HG03108 (cell line): Measurements from ENCODE around the gene SIGLEC11.
"Not testable (repeated sequence)": the region's sequence is repeated elsewhere in the genome, so short reads cannot be mapped to it uniquely, and the experiment has no call there.

ENCODE experiments used
- ATAC-seq: cut with Tn5 transposase; IDR thresholded peaks from one replicate; pipeline ENCODE4 v1.9.1; 2021; ENCODE audit warnings: moderate library complexity; ENCODE audit not compliant: unreplicated experiment

SIGLEC11 gene

GRCh38 chr19:49960980-49961379, at the start of gene SIGLEC11:
SIGLEC11 (minus strand) TSS chr19:49961172; CDS start chr19:49961081, 91 bp downstream.
- not testable (repeated sequence) for ATAC-seq

- ATAC-seq, result no peak
Measured at GRCh38 chr19:50008532-50008931, 47.6 kb upstream of the SIGLEC11 start.

- no peak for ATAC-seq
Measured at GRCh38 chr19:50007947-50008346, 47.0 kb upstream of the SIGLEC11 start.

- ATAC-seq, result no peak
Measured at GRCh38 chr19:50007170-50007569, 46.2 kb upstream of the SIGLEC11 start.

- ATAC-seq, result no peak
Measured at GRCh38 chr19:50005428-50005827, 44.5 kb upstream of the SIGLEC11 start.

GRCh38 chr19:50003810-50004419, 42.9 kb upstream of the SIGLEC11 start:
- peak; percentile 37 for ATAC-seq

- ATAC-seq, result no peak
Measured at GRCh38 chr19:50003254-50003788, 42.3 kb upstream of the SIGLEC11 start.

GRCh38 chr19:50002386-50002960, 41.5 kb upstream of the SIGLEC11 start:
- ATAC-seq, result no peak

- ATAC-seq, result no peak
Measured at GRCh38 chr19:50001775-50002174, 40.8 kb upstream of the SIGLEC11 start.

GRCh38 chr19:50000841-50001557, 40.0 kb upstream of the SIGLEC11 start:
- no peak for ATAC-seq

- ATAC-seq, result no peak
Measured at GRCh38 chr19:50000038-50000840, 39.3 kb upstream of the SIGLEC11 start.

GRCh38 chr19:49999371-50000010, 38.5 kb upstream of the SIGLEC11 start:
- ATAC-seq, result no peak

- ATAC-seq, result no peak
Measured at GRCh38 chr19:49997709-49998108, 36.7 kb upstream of the SIGLEC11 start.

GRCh38 chr19:49988433-49988832, 27.5 kb upstream of the SIGLEC11 start:
- ATAC-seq, result no peak

GRCh38 chr19:49988007-49988406, 27.0 kb upstream of the SIGLEC11 start:
- no peak for ATAC-seq

- no peak for ATAC-seq
Measured at GRCh38 chr19:49987159-49987698, 26.3 kb upstream of the SIGLEC11 start.

- no peak for ATAC-seq
Measured at GRCh38 chr19:49986354-49986753, 25.4 kb upstream of the SIGLEC11 start.

GRCh38 chr19:49985871-49986270, 24.9 kb upstream of the SIGLEC11 start:
- ATAC-seq, result no peak

- no peak for ATAC-seq
Measured at GRCh38 chr19:49984491-49984890, 23.5 kb upstream of the SIGLEC11 start.

GRCh38 chr19:49983645-49984229, 22.8 kb upstream of the SIGLEC11 start:
- ATAC-seq, result no peak
